ENCODE data around the gene GPR55.

GPR55 gene

DNA sequence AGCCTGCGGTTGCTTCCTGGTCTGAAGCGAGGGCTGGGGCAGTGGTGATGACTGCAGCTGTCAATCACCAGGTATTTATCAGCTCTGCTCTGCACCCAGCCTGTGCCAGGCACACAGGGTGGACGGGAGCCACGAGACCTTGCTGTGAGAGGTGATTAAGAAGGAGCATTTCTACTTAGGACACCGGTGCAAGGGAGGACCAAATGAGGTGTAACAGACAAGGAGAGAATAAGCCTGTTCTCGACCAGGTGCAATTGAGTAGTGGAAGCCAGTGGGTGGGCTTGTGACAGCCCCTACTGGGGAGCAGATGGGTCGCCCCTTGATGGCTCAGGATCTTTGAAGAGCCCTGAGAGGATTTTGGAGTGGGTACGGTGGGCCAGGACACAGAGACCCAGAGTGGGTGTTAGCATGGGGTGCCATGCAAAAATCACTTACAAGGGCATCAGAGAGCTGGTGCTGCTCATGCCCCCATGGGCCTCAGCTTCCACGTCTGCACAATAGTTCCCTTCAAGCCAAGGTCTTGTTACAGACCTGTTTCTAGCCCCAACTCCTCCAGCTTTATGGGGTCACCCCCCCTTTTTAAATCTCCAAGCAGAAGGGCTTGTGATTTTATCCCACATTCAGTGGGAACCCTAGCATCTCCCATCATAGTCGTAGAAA is 24.6 kb downstream of the GPR55 start:
- DNase-seq (ENCODE audit: low read depth in 2 of 2) = no peak

DNA sequence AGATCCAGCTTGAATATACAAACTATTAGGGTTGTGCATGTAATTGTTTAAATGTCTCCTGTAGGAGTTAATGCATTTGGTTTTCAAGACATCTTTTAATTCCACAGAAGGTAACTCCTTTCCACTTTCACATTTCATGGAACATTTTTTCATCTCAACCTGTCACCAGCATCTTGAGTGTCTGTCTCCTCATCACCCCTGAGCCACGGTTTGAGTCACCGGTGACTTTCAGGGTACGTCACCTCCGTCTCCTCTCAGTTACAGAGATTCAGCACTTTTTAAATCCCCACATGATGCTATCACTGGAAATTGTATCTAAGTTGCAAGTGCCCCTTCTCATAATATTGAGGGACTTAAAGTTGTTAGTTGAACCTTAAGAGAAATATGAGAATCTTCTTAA is 25.3 kb downstream of the GPR55 start:
- DNase-seq (ENCODE audit: low read depth in 2 of 2) = no peak

DNA sequence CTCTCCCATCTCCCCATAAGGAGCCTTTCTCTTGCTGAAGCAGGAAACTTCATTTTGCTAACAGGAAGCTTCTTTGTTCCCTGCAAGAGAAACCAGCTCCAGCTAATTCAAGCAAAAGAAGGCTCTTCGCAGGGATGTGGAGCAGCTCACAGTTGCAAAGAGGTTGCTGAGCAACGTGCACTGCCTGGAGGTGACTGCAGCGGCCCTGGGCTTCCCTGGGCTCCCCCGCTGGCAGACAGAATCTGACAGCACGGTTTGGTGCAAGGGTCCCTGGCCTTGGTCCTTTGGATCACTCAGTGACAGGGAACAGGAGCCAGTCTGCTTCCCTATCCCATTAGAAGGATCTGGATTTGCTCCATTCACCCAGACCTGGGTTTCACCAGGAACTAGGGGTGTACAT is 25.8 kb downstream of the GPR55 start:
- no peak for DNase-seq (ENCODE audit: low read depth in 2 of 2)

DNA sequence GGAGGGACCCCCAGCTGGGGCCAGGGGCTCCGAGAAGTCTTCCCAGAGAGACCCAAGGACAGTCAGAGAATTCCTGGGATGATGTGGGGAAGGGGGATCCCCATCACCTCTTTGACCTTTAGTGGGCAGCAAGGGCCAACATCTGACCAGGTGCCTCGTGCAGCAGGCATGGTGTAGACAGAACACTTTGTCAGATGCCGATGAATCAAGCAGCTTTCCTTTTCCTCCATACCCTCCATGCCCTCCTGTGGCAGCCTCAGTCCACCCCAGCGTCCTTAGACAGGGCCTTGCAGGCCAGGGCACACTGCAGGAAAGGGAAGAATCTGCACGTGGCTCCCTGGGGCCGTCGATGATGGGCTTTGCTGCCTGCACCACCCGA is 26.3 kb downstream of the GPR55 start:
- no peak for DNase-seq (ENCODE audit: low read depth in 2 of 2)

DNA sequence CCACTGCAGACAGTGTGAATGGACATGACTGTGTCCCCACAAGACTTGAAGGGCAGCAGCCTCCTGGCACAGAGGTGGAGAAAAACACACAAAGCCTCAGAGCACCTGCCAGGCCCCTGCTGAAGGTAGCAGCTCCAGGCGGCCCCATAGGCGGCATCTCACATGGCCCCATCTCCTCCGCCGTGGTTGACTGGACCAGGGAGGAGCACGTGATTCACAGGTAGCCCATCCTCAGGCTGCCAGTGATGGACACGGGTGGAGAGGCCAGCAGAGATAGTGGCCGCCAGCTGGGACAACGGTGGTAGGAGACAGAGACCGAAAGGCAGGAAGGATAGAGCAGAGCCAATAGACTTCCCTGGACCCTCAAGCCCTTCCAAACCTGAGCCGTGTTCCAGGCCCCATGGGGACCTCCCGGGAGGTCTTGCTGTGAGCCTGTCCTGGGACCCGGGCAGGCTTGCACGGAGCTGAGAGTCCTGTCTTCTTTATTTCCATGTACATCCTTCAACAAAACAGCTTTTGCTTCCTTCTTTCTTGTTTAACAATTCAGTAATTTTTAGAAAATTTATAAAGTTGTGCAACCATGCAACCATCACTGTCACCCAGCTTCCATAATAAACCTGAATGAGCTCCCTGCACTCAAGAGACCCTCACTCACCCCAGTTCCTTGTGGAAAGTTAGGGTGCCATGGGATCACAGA is 26.9 kb downstream of the GPR55 start:
- no peak for DNase-seq (ENCODE audit: low read depth in 2 of 2)

DNA sequence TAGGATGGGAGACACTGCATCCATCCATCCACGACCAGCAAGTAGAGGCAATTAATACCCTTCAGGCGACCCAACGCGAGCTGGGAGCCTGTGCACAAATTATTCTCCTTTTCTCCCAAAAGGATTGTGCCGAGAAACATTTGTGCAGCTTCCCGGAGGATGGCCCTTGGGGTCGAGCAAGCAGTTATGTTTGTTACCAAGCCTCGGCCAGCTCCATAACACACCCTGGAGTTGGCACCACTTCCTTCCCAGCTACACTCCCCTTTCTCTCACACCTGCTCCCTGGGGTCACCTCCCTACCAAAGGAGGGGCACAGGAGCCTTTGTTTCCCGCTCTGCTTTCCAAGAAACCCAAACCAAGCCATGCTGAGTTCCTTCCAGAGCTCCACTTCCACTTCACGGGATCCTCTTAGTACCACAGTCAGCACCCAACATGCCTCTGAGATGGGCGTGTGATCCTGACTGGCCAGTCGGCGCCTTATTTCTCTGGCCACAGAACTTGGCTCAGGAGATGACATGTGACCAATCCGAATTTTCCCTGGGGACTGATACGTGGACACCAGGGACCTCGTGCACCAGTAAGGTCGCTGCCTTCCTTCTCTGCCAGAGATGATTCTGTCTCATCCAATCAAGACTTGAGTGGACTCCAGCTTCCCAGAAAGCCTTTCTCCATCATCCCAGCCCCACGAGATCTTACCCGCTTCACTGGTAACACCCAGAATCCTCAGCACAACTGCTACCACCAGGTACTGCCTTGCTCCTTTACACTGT is 28.5 kb downstream of the GPR55 start:
- no peak for DNase-seq (ENCODE audit: low read depth in 2 of 2)

DNA sequence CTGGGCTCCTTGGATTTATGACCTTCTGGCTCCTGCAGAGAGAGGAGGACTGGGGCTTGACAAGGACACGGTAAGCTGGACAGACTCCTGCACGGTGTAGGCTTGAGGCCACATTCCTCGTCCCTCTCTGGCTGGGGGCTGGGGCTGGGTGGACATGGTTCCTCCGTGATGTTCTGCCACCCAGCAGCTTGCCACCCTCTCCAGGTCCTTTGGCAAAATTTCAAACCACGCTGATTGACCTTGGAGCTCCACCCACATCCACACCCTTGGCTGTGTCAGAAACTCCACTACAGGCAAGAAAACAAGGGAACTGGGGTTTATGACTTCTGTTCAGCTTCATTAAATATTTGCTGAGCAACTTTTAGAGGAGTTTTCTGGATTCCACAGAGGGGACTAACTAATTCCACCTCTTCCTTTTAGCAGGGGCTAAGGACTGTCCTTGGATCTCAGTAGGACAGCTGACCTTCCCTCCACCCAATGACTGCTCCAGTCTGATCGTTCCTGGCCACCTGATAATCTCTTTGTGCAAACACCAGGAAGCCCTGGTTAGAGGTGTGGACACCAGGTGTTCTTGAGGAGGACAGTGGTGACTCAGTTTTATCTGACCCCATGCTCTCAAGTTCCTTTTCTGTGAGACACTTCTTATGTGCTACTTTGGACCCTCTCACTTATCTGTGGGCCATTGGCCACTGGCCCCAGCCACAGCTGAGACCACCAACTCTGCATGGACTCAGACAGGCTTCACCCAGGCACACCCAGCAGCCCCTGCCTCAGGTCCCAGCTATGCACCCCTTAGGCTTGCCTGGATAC is 29.3 kb downstream of the GPR55 start:
- no peak for DNase-seq (ENCODE audit: low read depth in 2 of 2)

DNA sequence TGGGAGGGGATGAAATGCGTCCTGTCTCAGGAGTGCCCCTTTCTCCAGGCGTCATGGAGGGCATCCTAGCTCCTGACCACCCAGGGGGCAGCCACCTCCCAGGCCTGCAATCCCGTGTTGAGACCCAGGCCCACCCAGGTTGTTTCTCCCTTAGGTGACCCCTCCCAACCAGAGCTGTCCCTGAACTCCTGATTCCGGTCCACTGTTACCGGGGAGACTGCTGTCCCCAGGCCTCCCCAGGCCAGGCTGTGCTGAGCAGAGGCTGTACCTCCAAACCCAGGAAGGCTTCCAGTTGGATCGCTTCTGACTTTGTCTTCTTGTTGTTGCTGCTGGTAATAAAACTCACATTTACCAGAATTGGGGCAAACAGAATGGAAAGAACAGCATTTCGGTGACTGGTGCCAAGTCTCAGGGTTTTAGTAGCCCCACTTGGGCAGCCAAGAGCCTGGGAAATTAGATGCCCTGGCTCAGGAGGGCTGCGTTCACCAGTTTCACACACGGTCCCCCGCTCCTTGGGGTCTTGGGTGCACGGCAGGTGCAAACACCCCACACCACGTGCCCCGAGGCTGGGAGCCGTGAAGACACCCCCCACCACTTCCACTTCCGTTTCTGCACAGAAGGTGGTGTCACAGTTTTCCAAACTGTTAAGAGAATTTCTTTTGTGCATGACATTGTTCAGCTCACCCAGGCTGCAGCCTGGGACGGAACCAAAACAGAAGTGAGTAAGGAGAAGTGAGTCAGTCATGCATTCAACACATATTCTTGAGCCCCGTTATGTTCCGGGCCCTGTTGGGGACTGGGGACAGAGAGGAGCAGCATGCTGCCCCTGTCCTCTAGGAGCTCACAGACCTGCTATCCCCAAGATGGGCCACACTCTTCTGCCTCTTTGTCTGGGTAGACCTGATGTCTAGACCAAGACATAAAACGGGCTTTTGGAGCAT is 30.9 kb downstream of the GPR55 start:
- no peak for DNase-seq (ENCODE audit: low read depth in 2 of 2)

DNA sequence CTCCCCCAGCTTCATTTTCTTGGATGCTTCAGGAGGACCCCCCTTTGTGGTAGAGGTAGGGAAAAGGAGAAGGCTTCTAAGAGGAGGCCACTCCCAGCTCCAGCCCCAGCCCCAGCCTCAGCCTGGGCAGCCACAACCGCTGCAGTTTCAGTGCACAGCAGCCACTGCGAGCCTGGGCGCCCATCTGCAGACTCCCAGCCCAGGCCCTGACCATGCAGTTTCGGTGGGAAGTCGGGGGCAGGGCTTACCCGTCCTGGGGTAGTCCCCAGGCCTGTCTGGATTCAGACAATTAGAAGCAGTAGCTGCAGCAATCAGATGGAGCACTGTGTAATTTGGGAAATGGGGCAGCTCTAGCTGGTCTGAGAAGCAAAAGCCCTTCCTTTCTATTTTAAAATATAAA is 31.7 kb downstream of the GPR55 start:
- no peak for DNase-seq (ENCODE audit: low read depth in 2 of 2)

DNA sequence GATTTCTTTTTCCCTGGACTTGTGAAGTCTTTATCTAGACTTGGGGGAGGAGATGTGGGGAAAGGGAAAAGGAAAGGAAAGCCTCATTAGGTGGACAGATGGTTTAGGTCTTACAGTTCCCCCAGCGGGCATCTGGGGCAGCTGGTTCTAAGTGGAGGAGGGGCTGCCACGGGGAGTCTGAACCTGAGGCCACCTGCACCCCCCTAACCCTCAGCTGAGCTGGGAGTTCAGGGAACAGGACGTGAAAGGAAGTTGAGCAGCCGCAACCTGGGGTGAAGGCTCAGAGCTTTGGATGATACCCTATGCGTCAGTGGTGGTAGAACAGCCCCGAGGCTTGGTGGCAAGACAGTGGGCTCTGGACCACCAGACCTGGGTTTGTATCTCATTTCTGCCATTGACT is 33.5 kb downstream of the GPR55 start:
- DNase-seq (ENCODE audit: low read depth in 2 of 2) = no peak

DNA sequence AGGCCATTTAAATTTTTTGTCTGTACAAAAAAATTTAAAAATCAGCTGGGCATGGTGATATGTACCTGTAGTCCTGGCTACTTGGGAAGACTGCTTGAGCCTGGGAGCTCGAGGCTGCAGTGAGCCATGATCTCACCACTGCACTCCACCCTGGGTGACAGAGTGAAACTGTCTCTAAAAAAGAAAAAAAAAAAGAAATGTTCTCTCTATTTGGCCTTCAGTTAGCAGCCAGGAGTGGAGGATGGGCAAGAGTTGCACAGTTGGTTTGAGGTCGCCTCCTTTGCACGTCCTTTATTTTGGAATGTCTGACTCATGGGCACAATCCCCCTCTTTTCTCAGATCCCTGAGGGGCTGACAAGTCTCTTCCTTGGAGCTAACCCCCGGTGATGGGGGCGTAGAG is 34.0 kb downstream of the GPR55 start:
- DNase-seq (ENCODE audit: low read depth in 2 of 2) = no peak

DNA sequence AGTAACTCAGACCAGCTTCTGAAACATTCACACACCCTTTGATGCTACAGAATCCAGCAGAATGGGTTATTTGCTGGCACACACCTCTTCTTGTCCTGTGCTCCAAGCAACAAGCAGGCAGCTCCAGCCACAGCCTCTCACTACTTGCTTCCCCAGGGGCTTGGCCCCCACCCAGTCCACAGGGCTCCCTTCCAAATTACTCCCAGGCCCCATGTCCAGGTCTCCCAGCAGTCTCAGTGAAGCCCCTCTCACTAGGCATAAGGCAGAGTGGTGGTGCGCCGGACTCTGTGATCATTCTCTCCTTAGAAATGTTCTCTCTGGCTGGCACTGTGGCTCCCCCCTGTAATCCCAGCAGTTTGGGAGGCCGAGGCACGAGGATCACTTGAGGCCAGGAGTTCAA is 34.4 kb downstream of the GPR55 start:
- DNase-seq (ENCODE audit: low read depth in 2 of 2) = no peak

DNA sequence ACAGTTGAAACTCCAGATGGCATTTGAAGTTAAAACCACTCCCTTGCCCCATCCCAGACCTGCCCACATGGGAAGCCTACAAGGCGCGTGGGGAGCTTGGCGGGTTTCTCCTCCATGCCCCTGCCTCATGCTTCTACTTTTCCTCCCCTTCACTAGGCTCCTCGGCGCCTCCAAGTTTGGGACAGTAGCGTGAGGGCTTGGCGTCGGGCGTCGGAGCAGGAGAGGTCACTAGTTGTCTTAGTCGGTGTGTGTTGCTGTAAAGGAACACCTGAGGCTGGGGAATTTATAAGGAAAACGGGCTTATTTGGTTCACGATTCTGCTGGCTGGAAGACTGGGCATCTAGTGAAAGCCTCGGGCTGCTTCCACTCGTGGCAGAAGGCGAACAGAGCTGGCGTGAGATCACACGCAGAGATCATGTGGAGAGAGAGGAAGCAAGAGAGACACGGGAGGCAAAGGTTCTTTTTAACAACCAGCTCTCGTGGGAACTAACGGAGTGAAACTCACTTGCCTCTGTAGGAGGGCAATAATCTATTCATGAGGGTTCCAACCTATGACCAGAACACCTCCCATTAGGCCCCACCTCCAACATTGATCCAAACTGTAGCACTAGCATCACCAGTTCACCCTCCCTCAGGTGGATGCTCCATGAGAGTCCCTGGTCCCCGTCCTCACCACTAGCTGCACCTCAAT is 35.0 kb downstream of the GPR55 start:
- DNase-seq (ENCODE audit: low read depth in 2 of 2) = no peak

DNA sequence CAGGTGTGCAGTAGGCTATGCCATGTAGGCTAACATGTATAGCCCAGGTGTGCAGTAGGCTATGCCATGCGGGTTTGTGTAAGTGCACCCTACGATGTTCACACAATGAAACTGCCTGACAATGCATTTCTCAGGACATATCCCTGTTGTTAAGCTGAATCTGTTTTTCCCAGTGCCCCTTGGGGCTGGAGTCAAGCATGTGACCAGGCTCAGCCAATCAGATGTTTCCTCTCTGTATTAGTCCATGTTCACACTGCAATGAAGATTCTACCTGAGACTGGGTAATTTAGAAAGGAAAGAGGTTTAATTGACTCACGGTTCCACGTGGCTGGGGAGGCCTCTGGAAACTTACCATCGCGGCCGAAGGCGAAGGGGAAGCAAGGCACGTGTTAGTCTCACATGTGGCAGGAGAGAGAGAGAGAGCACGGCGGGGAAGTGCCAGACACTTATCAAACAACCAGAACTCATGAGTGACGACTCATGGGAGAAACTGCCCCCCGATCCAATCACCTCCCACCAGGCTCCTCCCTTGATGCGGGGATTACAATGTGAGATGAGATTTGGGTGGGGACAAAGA is 36.1 kb downstream of the GPR55 start:
- DNase-seq (ENCODE audit: low read depth in 2 of 2) = no peak

DNA sequence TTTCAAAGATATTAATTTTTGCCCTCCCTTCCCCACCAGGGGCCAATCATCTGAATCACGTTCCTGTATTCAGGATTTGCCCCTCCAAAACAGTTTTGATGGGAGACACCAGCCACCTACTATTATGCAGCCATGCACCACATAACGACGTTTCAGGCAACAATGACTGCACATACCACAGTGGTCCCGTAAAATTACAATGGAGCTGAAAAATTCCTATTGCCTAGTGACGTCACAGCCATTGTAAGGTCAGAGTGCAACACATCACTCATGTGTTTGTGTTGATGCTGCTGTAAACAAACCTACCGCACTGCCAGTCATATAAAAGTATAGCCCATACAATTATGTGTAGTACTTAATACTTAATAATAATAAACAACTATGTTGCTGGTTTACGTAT is 37.7 kb downstream of the GPR55 start:
- DNase-seq (ENCODE audit: low read depth in 2 of 2) = no peak

DNA sequence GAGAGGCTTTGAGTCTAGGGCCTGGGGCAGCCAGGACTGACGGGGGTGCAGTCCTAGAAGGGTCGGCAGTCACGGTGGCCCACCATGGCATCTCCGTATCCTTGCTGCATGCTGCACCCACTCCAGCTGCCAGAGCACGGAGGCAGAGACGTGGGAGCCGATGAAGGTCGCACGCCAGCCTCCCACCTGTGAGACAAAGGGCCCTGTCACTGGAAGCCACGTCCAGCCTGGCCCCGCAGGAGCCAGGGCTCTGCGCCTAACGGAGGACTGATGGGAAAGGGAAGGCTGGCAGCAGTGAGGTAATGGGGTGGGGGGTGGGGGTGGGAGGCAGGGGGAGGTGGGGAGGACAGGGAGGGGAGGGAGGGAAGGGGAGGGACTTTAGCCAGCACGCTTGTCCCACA is 38.4 kb downstream of the GPR55 start:
- no peak for DNase-seq (ENCODE audit: low read depth in 2 of 2)

DNA sequence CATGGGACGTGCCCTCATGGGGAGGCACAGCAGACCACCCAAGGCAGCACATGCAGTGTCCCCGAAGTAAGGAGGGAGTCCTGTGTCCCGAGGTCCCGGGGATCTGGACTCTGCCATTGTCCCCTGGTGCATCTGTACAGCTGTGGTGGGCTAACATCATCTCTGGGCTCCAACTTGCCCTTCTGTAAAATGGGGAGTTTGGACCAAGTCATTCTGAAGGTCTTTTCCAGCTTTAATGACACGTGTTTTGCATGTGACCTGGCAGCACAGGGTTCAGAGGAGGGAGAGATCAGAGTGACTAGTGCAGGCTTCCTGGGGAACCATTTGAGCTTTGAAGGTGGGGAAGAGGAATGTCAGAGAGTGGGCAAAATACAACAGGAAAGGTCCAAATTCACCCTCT is 38.8 kb downstream of the GPR55 start:
- no peak for DNase-seq (ENCODE audit: low read depth in 2 of 2)

DNA sequence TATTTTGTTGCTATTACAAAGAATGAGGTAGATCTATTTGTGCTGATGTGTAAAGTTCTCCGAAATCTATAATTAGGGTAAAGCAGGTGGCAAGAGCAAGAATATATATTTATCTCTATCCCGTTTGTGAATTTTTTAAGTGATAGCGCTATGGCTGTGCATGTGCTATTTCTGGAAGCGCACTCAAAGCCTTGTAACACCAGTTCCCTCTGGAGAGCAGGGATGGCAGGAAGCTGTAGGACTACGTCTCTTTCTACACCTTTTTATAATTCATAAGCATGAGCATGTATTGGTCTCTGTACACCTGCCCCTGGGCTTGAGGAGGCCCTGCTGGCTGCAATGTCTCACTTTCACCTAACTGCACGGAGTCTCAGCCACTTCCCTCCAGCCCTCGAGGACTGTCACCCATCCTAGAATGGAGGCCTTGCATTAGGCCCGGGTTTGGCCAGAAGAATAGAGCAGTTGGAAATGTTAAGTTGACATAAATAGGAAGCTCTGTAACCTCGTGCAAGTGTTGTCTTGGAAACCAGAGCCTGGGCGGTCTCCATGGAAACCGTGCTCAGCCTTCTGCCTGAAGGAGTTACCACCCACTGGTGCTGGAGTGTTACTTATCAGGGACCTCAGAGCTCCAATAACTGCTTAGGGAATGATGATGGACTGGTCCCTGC is 39.4 kb downstream of the GPR55 start:
- no peak for DNase-seq (ENCODE audit: low read depth in 2 of 2)

DNA sequence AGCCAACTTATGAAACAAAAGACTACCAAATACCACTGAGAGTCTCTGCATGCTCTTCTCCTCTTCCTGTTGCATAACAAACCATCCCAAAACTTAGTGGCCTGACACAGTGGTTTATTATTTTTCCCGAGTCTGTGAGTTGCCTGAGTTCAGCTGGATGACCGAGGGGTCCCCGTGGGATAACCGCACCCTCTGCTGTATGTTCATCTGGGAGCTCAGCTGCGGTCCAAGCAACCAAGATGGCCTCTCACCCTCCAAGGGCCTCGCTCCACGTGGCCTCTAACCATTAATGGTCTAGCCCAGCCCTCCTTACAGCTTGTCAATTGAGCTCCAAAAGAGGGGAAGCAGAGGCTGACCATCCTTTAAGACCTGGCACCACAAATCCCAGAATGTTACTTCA is 43.2 kb downstream of the GPR55 start:
- DNase-seq (ENCODE audit: low read depth in 2 of 2) = no peak

DNA sequence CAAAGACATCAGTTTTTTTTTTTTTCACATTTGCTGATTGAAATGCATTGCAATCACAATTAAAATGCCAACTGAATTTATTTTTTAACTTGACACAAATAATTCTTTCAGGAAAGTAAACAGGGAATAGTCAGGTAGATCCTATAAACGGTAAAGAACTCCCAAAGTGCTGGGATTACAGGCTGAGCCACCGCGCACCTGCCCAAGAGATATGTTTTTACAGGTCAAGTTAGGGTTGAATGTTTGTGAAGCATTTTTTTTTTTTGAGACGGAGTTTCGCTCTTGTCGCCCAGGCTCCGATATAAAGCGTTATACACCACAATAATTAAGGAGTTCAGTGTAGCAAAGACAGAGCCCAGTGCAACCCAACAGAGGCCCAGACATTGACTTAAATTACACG is 45.2 kb downstream of the GPR55 start:
- no peak for DNase-seq (ENCODE audit: low read depth in 2 of 2)

Measured in stimulated activated CD8-positive, alpha-beta memory T cell treated with anti-CD3 and anti-CD28 coated beads, Interleukin-7, amount 100 ng/mL, for 1 hour (primary cell).